Stimulated activated CD8-positive, alpha-beta memory T cell treated with anti-CD3 and anti-CD28 coated beads, Interleukin-2, amount 100 ng/mL, for 48 hours (primary cell): ENCODE results near the gene COMMD9.

Experiments
- DNase-seq, 2 donors: peaks; one replicate each; pipeline ENCODE4 v3.0.0-alpha.2; 2020; ENCODE audit warnings: low read depth in 2 of 2

COMMD9 gene

DNA sequence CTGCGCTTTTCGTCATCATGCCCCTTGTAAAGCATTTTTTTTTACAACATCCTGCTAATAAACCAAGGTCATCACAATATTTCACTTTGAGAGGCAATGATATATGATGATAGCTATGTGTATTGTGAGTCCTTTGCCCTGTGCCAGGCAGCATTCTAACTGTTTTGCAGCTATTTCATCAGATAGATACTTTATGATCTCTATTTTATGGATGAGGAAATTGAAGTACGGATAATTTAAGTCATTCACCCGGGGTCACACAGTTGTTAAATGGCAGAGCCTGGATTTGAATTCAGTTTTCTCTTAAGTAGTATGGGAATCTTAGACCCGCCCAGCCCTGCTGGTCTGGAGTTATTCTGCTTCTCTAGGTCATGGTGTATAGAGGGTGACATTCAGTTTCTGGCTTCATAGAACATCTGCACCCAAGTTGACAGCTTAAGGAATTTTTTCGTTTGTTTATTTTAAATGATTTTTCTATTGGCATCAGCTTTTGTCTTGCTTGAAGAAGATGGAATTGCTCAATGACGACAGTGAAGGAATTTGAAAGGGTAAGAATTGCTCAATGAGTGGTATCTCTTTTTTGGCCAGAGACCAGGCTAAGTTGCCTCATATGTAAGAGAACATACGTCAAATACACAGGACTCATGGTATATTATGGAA lies 7.8 kb upstream of the COMMD9 start:
- DNase-seq = no peak

- no peak for DNase-seq
Measured at GRCh38 chr11:36295926-36296325, 6.7 kb upstream of the COMMD9 start, which contains the start of gene PRR5L. Gene PRR5L, plus strand, starts transcription at chr11:36296288. Its CDS starts 104,834 bp downstream, at chr11:36401122.

GRCh38 chr11:36292311-36292722 lies 3.1 kb upstream of the COMMD9 start:
- DNase-seq = no peak

- no peak for DNase-seq
Measured at GRCh38 chr11:36288442-36289225, 590 bp downstream of the COMMD9 start.

DNA sequence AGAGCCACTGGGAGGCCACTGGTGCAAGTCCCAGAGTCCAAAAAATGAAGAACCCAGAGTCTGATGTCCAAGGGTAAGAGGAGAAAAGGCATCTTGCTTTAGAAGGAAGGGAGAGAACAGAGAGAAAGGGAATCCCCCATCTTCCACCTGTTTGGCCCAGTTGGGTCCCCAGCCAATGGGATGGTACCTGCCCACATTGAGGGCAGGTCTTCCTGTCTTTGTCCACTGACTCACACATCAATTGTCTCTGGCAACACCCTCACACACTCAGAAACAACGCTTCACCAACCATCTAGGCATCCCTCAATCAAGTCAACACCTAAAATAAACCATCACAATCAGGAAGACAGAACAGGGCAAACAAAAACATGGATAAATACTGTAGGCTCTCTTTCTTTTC lies 6.3 kb downstream of the COMMD9 start:
- DNase-seq = no peak

GRCh38 chr11:36281850-36282249 lies 7.4 kb downstream of the COMMD9 start:
- no peak for DNase-seq

DNA sequence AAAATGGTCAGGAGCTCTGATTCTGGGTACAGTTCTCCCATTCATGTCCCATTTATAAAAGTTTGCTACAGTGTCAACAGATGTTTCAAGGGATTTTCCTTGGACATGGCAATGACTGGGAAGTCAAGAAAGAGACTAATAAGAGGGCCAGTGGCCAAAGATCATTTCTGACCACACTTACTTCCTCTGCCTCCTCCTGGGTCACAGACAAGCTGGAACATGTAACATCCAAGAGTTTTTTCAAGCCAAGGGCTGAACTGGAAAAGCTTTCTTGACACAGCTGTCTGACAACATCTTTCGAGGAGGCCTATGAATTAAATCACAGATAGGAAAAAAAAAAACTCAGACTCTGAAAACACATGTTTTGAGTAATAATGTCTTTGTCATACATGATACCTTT lies 8.7 kb downstream of the COMMD9 start:
- no peak for DNase-seq

GRCh38 chr11:36278531-36279282 lies 10.5 kb downstream of the COMMD9 start:
- DNase-seq = no peak

DNA sequence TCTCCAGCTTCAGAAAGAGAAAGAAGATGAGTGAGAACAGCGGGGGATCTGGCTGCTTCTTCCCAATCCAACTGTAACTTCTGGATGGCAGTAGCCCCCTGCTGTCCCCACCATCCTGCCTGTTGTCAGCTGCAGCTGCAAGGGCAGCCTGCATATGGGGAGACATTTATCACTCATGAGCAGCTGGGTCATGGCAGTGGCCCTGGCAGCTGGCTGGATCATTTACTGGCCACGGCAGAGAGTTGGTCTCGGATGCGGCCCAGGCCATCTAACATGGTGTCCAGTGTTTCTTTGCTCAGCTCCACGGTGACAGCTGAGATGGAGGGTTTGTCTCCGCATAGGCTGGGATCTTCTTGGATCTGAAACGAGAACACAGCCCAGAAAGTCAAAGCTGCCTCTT lies 14.8 kb downstream of the COMMD9 start:
- DNase-seq = no peak

- DNase-seq = no peak
Measured at GRCh38 chr11:36273110-36273509, 16.1 kb downstream of the COMMD9 start.

DNA sequence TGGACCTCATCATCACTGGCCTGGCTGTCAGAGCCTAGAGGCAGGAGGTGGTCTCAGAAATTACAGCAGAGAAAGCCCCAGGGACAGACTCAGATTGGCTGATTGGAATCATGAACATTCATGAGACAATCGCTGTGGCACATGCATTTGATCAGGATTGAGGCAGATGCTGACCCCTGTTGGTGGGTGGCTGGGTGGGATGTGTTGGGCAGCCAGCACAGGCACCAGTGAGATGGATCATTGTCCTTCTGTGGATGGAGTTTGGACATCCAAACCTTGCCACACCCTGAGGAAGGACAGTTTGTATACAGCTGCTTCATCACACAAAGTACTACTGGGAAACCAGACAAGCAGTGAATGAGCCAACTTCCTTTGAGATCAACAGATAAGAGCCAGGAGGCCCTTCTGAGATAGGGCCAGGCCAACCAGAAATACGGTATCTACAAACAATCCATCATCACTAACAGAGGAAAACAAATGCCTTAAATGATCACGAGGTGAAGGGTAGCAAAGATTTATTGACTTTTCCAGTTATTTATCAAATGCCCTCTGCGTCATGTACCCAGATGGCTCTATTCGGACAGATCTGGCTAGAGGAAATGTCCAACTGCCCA lies 17.3 kb downstream of the COMMD9 start:
- no peak for DNase-seq

GRCh38 chr11:36270701-36271100 lies 18.5 kb downstream of the COMMD9 start:
- no peak for DNase-seq

GRCh38 chr11:36268337-36268985 lies 20.8 kb downstream of the COMMD9 start:
- DNase-seq = no peak

- DNase-seq = no peak
Measured at GRCh38 chr11:36266767-36267166, 22.5 kb downstream of the COMMD9 start.

DNA sequence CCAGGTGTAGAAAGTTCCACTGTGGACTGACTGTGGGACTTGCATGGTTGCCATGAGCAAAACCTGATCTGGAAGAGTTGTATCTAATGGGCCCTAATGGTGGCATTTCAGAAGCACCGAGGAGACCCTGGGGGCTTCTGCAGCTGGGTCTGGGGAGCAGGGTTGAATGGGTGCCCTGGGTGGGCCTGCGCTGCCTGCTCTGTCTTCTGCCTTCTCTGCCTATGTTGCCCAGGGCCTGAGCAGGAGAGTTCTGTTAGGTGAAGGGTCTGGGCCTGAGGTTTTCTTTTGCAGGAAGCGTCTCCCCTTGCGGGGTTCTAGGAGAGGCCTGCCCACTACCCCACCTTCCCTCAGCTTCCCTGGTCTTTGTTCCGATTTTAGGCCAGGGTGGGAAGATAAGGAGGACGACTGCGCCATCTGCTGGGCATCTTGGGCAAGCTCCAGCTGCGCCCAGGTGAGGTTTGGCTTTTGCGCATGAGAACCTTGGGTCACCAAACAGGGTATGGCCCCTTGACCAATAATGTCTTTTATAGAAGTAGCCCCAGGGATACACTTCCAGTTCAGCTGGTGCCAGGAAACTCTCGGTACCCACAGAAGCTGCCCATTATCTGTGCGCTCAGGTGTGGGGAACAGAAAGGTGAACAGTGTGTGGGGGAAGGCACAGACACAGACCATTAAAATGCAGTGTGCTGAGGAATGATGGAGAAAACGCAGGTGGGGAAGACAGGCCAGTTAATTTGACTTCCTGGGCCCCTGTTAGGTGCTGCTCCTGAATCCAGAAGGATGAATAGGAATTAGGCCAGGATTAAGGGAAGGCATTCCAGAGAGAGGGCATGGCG lies 23.2 kb downstream of the COMMD9 start:
- DNase-seq = peak; percentile 27 to 48

DNA sequence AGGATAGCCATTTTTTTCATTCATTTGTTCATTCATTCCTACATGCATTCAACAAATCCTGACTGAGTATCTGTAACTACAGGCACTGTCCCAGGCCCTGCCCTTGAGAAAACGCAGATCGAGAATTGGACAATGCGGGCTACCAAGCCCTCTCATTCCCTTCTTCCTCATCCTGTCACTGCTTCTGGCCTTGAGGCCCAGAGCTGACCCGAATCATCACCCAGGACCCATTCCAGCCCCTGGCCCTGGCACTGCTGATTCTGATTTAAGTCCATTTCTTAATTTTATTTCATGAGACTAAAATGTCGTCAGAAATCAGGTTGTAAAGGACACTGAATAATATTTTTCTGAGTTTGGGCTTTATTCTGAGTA lies 24.3 kb downstream of the COMMD9 start:
- no peak for DNase-seq

DNA sequence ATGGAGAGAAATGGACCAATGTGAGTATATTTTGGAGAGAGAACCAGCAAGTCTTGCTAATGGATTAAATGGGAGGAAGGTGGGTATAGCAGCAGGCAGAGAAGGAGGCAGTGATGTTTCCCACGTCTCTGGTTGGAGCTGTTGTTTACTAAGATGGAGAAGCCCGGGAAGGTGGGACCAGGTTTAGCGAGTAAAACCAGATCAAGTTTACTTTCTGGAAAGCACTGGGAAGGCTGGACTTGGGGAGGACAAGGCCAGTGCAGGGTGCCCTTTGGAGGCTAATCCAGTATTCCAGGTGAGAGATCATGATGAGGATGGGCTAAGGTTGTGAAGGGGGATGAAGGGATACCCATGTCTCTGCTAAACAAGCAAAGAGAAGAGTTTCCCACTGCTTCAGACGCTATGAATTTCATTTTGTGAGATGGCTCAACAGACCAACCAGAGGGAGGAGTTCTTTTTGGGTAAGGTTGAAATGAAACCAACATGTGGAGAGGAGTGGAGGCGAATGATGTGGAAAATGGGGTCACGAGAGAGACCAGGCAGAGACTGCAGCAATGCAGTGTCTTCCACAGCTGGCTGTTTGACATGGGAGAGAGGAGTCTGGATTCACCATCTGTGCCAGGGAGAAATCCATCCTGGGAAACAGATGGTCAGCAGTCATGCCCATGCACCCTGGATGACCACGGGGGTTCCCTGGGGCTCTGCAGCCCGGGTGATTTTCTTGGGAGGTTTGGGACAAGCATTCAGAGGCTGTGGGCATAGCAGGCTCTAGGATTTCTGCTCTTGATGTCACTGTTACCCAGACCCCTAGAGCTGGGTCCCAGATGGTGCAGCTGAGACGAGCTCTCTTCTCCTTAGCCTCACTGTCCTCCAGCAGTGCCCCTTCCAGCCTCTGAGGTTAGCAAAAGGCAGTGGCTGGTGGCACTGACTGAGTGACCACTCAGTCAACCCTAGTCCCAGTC lies 24.9 kb downstream of the COMMD9 start:
- no peak for DNase-seq

- no peak for DNase-seq
Measured at GRCh38 chr11:36261094-36261493, 28.1 kb downstream of the COMMD9 start.

DNA sequence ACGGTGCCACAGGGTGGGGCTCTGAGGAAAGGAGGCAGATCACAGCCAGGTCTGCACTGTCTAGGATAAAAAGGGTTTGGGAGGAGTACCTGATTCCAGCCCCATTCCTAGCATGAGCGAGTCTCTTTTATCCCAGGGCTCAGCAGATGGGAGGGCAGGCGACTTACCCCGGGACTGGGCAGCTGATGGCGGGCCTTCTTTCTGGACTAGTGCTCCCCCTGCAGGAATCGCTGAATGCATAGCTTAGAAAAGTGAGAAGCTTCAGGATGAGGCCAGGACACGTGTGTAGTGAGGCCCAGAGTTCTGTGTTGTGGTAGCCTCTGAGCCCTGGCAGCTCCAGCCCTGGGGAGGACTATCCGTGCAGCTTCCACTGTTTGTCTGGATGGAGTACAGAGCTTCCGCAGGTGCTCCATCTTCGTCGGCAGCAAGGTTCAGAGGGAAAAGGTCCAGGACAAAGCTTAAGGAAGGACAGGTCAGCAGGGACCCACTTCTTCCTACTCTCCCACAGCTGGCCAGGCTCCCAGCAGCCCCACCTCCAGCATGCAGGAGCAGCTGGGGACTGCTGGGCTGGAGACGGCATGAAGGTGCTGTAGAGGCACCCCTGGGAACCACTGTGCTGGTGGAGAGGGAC lies 30.4 kb downstream of the COMMD9 start:
- peak; percentile 8 to 9 for DNase-seq
